B cell (primary cell): ENCODE data around the gene TRPT1. TPM values are rescaled to one million over a fixed set of nuclear protein-coding genes. Genes with fewer than 3 reads are reported as not detected.

Source experiments
- ATAC-seq: fragments of 200-7000 bp; cut with Tn5 transposase; one replicate; pipeline ENCODE4 v1.10.0; 2021; ENCODE audit warnings: low read depth, mild to moderate bottlenecking, moderate number of reproducible peaks, moderate library complexity
- CTCF ChIA-PET: fragments of 350-600 bp; sonication (Branson Sonifier 250); formaldehyde crosslinking; loops from one replicate; lab custom pipeline; 2021; ENCODE audit warnings: antibody characterized with exemption, inconsistent platforms; lab: Charles Lee
- POLR2A ChIA-PET: fragments of 350-600 bp; sonication (Branson Sonifier 250); formaldehyde crosslinking; loops from one replicate; lab custom pipeline; 2021; ENCODE audit warnings: antibody characterized with exemption; lab: Charles Lee
- DNase-seq: peaks from one replicate; pipeline ENCODE4 v3.0.0; 2013
- H2AFZ ChIP-seq: 2 replicates; pipeline ENCODE4 v1.6.1; 2012; ENCODE audit warnings: mild to moderate bottlenecking, low read depth, low read length; ENCODE audit not compliant: insufficient read depth, poor library complexity, severe bottlenecking
- H3K27ac ChIP-seq, 2 donors: 1 replicate in 1 of 2; 2 replicates in 1 of 2; pipeline ENCODE4 v1.5.1; 2012 to 2013; ENCODE audit warnings: low read length in 2 of 2, mild to moderate bottlenecking in 2 of 2, moderate library complexity in 1 of 2
- H3K27me3 ChIP-seq, 4 experiments: fragments of 200-600 bp in 1 of 4; sonication (generic) in 1 of 4; replicated peaks in 1 of 4; 1 replicate in 2 of 4; 2 replicates in 2 of 4; pipeline versions ENCODE4 v1.6.1 to v1.7.0; 2013 to 2016; ENCODE audit warnings: low read length in 3 of 4, mild to moderate bottlenecking in 2 of 4, mixed read lengths in 1 of 4, moderate library complexity in 1 of 4; ENCODE audit not compliant: insufficient read depth in 4 of 4, control insufficient read depth in 3 of 4; ENCODE audit errors: control extremely low read depth in 1 of 4
- H3K36me3 ChIP-seq, 2 experiments: replicated peaks in 1 of 2; 1 replicate in 1 of 2; 2 replicates in 1 of 2; pipeline versions ENCODE4 v1.6.1 to v1.7.1; 2013; ENCODE audit warnings: low read length in 1 of 2; ENCODE audit not compliant: insufficient read depth in 2 of 2, control insufficient read depth in 1 of 2; ENCODE audit errors: control extremely low read depth in 1 of 2, extremely low read depth in 1 of 2
- H3K4me1 ChIP-seq, 2 donors: fragments of 200-600 bp in 1 of 2; sonication (generic) in 1 of 2; 1 replicate in 1 of 2; 2 replicates in 1 of 2; pipeline versions ENCODE4 v1.5.1 to v1.6.1; 2013 to 2017; ENCODE audit warnings: low read length in 2 of 2; ENCODE audit not compliant: control insufficient read depth in 2 of 2, insufficient read depth in 2 of 2
- H3K4me2 ChIP-seq: replicated peaks from 2 replicates; pipeline ENCODE3; 2012; ENCODE audit warnings: mild to moderate bottlenecking, low read depth, low read length; ENCODE audit not compliant: poor library complexity, severe bottlenecking
- H3K4me3 ChIP-seq, 5 experiments: fragments of 200-600 bp in 1 of 5; sonication (generic) in 1 of 5; 1 replicate in 3 of 5; 2 replicates in 2 of 5; pipeline versions ENCODE4 v1.5.1 to v1.7.0; 2011 to 2016; ENCODE audit warnings: low read length in 4 of 5, mild to moderate bottlenecking in 4 of 5, low read depth in 2 of 5, control low read depth in 1 of 5, moderate library complexity in 1 of 5; ENCODE audit not compliant: insufficient read depth in 1 of 5; ENCODE audit errors: control extremely low read depth in 1 of 5, extremely low read depth in 1 of 5
- H3K79me2 ChIP-seq: fragments of 200-600 bp; sonication (generic); one replicate; pipeline ENCODE4 v1.6.0; 2016; ENCODE audit warnings: low read length; ENCODE audit not compliant: control insufficient read depth, insufficient read depth
- H3K9ac ChIP-seq: fragments of 200-600 bp; sonication (generic); 2 replicates; pipeline ENCODE4 v1.6.1; 2017; ENCODE audit warnings: mild to moderate bottlenecking, low read length, moderate library complexity
- H3K9me3 ChIP-seq, 3 donors: one replicate each; pipeline versions ENCODE4 v1.6.1 to v1.7.1; 2013; ENCODE audit warnings: low read length in 2 of 3; ENCODE audit not compliant: control insufficient read depth in 2 of 3, insufficient read depth in 1 of 3; ENCODE audit errors: control extremely low read depth in 1 of 3
- H4K20me1 ChIP-seq: 2 replicates; pipeline ENCODE4 v1.6.0; 2012; ENCODE audit warnings: mild to moderate bottlenecking, low read length; ENCODE audit not compliant: insufficient read depth, control insufficient read depth, poor library complexity, severe bottlenecking
- H3K27ac Mint-ChIP-seq: one replicate; pipeline ENCODE4 v1.8.0; 2021; ENCODE audit warnings: mixed read lengths
- H3K27me3 Mint-ChIP-seq: one replicate; pipeline ENCODE4 v1.8.0; 2021; ENCODE audit warnings: mixed read lengths
- H3K4me1 Mint-ChIP-seq: one replicate; pipeline ENCODE4 v1.8.0; 2021; ENCODE audit warnings: mixed read lengths
- H3K4me3 Mint-ChIP-seq: one replicate; pipeline ENCODE4 v1.8.0; 2021; ENCODE audit warnings: mixed read lengths
- H3K9me3 Mint-ChIP-seq: one replicate; pipeline ENCODE4 v1.8.0; 2022; ENCODE audit warnings: mixed read lengths; ENCODE audit not compliant: insufficient read depth
- CTCF ChIP-seq: fragments of 200-600 bp; IDR thresholded peaks from one replicate; pipeline ENCODE4 v1.8.0; 2022; ENCODE audit warnings: antibody characterized with exemption, mild to moderate bottlenecking
- EZH2 ChIP-seq: IDR thresholded peaks from 2 replicates; pipeline ENCODE4 v1.6.1; 2012; ENCODE audit warnings: borderline replicate concordance, low read depth, mild to moderate bottlenecking, moderate library complexity, low read length; ENCODE audit not compliant: insufficient read depth, poor library complexity, severe bottlenecking
- WGBS: methylation state at CpG from one replicate; pipeline ENCODE4 v1.1.5; 2013; ENCODE audit warnings: missing lambda C conversion rate; ENCODE audit not compliant: insufficient coverage; 5-methylcytosine and 5-hydroxymethylcytosine counted together
- intact Hi-C: fragments of 100-400 bp; cut with micrococcal nuclease; formaldehyde crosslinking; loops from one replicate; pipeline ENCODE4 v1.10.0; 2022
- polyA plus RNA-seq: library from polyadenylated mRNA; depleted of rRNA; stranded (reverse); fragments of >200 nt; gene quantifications from 2 replicates; pipeline ENCODE4 v1.2.3, GENCODE V29; 2012
- total RNA-seq, 2 donors: library from RNA; stranded (reverse); fragments of 120-200 nt in 1 of 2; gene quantifications; 1 replicate in 1 of 2; 2 replicates in 1 of 2; pipeline versions ENCODE4 v1.2.3 to v1.2.4, GENCODE V29; 2013 to 2022

TRPT1 gene
- total and polyA plus RNA-seq, 2 donors (not counting 1 experiment from before 2014, with no cell fraction given) = 59.6 to 145 TPM

- H3K27ac Mint-ChIP-seq = peak overlapping the region; percentile 95
- WGBS = 30% methylated on average over 2 of the region's 7 CpGs
- H3K9me3 Mint-ChIP-seq = no peaks in the 10 kb centered on the region
- ChIA-PET CTCF (interaction anchor here (0.6 to 10.3 kb wide), 39 partner anchors 9 to 450 kb away, joined by 3 to 243 read pairs (median 6); partner anchors contain the start of genes BAD, CATSPERZ, DNAJC4 and ESRRA), POLR2A (interaction anchor here (0.7 to 4.8 kb wide), 11 partner anchors 21 to 448 kb away, joined by 3 to 78 read pairs (median 5); partner anchors contain the start of genes ESRRA, FKBP2, NUDT22 and PPP1R14B)
- DNase-seq (peak; percentile 89), ATAC-seq (peak; percentile 48)
- Histone ChIP-seq H3K4me1 (peaks cover 30 to 45% of the 10 kb centered on the region in 2 donors), H3K36me3 (peaks cover 0 to 47% of the 10 kb centered on the region in 2 experiments), H2AFZ (no peak overlapping the region), H3K79me2 (peaks cover 34% of the 10 kb centered on the region), H3K27me3 (no peaks in the 10 kb centered on the region), H3K4me2 (peak overlapping the region; percentile 30), H3K27ac (peak overlapping the region in 1 of 2 donors; percentile 35), H3K4me3 (no peak overlapping the region), H3K9ac (no peak overlapping the region), H4K20me1 (peaks cover 18% of the 10 kb centered on the region), H3K9me3 (no peaks in the 10 kb centered on the region)
- H3K27me3 Mint-ChIP-seq = no peaks in the 10 kb centered on the region
- TF ChIP-seq CTCF (peak; percentile 75), EZH2 (no peak)
- H3K4me1 Mint-ChIP-seq = peaks cover 44% of the 10 kb centered on the region
- intact Hi-C loops = loop anchor here (1.0 to 10.0 kb wide), 3 partner anchors 65 to 450 kb away; no protein-coding TSS in a partner anchor
- peak overlapping the region; percentile 80 for H3K4me3 Mint-ChIP-seq
These were observed 21.5 kb downstream of the TRPT1 start for GRCh38 chr11:64204464-64204989.

- intact Hi-C loops = loop anchor here (1.0 to 10.0 kb wide), 3 partner anchors 65 to 451 kb away; no protein-coding TSS in a partner anchor
- H4K20me1 ChIP-seq = peaks cover 14% of the 10 kb centered on the region
- no peak for DNase-seq
- Mint-ChIP-seq H3K27me3 (no peaks in the 10 kb centered on the region), H3K4me3 (no peak overlapping the region), H3K9me3 (no peaks in the 10 kb centered on the region), H3K27ac (peak overlapping the region; percentile 26), H3K4me1 (peaks cover 41% of the 10 kb centered on the region)
- TF ChIP-seq EZH2 (no peak), CTCF (no peak)
- no peak overlapping the region for H3K4me2 ChIP-seq
- peaks cover 0 to 47% of the 10 kb centered on the region in 2 experiments for H3K36me3 ChIP-seq
- ChIA-PET CTCF (interaction anchor here (0.6 to 10.3 kb wide), 38 partner anchors 9 to 450 kb away, joined by 3 to 243 read pairs (median 6); partner anchors contain the start of genes BAD, CATSPERZ, DNAJC4 and ESRRA), POLR2A (interaction anchor here (0.7 to 4.8 kb wide), 9 partner anchors 22 to 449 kb away, joined by 3 to 78 read pairs (median 6); partner anchors contain the start of genes ESRRA, FKBP2, NUDT22 and PPP1R14B)
- H3K4me3 ChIP-seq = no peak overlapping the region
- WGBS = 97% methylated on average over 6 of the region's 16 CpGs
- no peak overlapping the region for H3K27ac ChIP-seq
- ATAC-seq = no peak
- peaks cover 30 to 43% of the 10 kb centered on the region in 2 donors for H3K4me1 ChIP-seq
- no peak overlapping the region for H3K9ac ChIP-seq
- peaks cover 29% of the 10 kb centered on the region for H3K79me2 ChIP-seq
- no peaks in the 10 kb centered on the region for H3K9me3 ChIP-seq
- no peak overlapping the region for H2AFZ ChIP-seq
- no peaks in the 10 kb centered on the region for H3K27me3 ChIP-seq
These were observed 21.9 kb downstream of the TRPT1 start for GRCh38 chr11:64204080-64204440.
